Endothelial cell of coronary artery (primary cell): ENCODE results near the gene LRRC75A. TPM values are rescaled to one million over a fixed set of nuclear protein-coding genes. Genes with fewer than 3 reads are reported as not detected.

Source experiments
- total RNA-seq: library from RNA; depleted of rRNA; stranded (reverse); fragments of >200 nt; gene quantifications from 2 replicates; pipeline ENCODE4 v1.2.3, GENCODE V29; 2014

The LRRC75A gene, protein sequence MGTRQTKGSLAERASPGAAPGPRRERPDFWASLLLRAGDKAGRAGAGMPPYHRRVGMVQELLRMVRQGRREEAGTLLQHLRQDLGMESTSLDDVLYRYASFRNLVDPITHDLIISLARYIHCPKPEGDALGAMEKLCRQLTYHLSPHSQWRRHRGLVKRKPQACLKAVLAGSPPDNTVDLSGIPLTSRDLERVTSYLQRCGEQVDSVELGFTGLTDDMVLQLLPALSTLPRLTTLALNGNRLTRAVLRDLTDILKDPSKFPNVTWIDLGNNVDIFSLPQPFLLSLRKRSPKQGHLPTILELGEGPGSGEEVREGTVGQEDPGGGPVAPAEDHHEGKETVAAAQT
- 1.5 and 2.0 TPM in 2 replicates for total RNA-seq

DNA sequence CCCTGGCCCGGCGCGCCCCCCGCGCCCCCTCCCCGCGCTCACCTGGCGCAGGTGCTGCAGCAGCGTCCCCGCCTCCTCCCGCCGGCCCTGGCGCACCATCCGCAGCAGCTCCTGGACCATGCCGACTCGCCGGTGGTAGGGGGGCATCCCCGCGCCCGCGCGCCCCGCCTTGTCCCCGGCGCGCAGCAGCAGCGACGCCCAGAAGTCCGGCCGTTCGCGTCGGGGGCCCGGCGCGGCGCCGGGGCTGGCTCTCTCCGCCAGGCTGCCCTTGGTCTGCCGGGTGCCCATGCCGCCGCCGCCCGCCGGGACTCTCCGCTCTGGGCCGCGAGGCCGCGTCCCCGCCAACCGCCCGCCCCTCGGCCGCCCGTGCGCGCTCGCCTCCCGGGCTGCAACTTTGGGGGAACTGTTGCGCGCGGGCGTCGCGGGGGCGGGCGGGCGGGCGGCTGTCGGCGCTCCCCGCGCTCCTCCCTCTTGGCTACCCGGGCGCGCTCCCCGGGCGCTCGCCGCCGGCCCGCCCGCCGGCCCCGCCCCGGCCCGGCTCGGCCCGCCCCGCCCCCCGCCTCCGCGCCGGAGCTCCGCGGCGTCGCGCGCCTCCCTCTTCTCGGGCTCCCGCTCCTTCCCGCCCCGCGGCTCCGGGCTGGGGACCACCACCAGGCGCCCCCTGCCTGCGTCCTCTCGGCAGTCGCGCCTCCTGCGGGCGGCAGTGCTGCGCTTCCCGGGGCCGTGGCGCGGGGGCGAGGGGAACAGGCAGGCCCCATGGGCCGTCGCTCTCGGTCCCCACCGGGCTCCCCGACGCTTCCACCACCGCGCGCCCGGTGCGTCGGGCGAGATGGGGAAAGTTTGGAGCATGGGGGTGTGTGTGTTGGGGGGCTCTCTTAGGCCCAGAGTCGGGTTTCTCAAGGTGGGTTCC lies at the start of gene LRRC75A:
Gene LRRC75A, minus strand, starts transcription at position 491 of the 910 bp plus-strand sequence. Its CDS starts 203 bp downstream, at position 288.

GRCh38 chr17:16415031-16415924 lies 76.7 kb downstream of the LRRC75A start, which contains the start of gene TRPV2:
TRPV2 (plus strand) TSS chr17:16415571; CDS start chr17:16417669, 2,098 bp downstream.

Other genes starting within 250 kb of the LRRC75A start
- gene CENPV, start 138.7 kb downstream of the LRRC75A start, total RNA-seq = 27.0 and 39.9 TPM in 2 replicates
- gene UBB, start 111.1 kb downstream of the LRRC75A start, total RNA-seq = 2,600 and 3,459 TPM in 2 replicates
- gene TRPV2, start 76.6 kb downstream of the LRRC75A start, total RNA-seq = 23.5 and 32.3 TPM in 2 replicates
- 2.5 and 3.9 TPM in 2 replicates for gene ZNF287, start 77.0 kb upstream of the LRRC75A start, total RNA-seq
- 3.8 and 5.1 TPM in 2 replicates for gene ZNF624, start 161.7 kb upstream of the LRRC75A start, total RNA-seq
- 1.2 and 27.3 TPM in 2 replicates for gene CCDC144A, start 198.0 kb upstream of the LRRC75A start, total RNA-seq